ENCODE measurements around the gene SPOCK3.
"Not testable (repeated sequence)": the region's sequence is repeated elsewhere in the genome, so short reads cannot be mapped to it uniquely, and the experiment has no call there.

DNA sequence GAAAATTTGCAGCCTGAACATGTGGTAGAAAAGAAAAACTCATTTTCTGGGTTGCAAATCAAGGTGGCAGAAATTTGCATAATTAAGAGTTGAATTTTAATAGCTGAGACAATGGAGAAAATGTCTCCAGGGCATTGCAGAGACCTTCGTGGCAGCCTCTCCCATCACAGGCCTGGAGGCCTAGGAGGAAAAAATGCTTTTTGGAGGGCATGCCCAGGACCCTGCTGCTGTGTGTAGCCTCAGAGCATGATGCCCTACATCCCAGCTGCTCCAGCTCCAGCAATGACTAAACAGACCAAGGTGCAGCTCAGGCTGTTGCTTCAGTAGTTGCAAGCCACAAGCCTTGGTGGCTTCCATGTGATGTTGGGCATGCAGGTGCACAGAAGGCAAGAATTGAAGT lies 266.1 kb downstream of the SPOCK3 start:
- TF ChIP-seq, protein P1, sequence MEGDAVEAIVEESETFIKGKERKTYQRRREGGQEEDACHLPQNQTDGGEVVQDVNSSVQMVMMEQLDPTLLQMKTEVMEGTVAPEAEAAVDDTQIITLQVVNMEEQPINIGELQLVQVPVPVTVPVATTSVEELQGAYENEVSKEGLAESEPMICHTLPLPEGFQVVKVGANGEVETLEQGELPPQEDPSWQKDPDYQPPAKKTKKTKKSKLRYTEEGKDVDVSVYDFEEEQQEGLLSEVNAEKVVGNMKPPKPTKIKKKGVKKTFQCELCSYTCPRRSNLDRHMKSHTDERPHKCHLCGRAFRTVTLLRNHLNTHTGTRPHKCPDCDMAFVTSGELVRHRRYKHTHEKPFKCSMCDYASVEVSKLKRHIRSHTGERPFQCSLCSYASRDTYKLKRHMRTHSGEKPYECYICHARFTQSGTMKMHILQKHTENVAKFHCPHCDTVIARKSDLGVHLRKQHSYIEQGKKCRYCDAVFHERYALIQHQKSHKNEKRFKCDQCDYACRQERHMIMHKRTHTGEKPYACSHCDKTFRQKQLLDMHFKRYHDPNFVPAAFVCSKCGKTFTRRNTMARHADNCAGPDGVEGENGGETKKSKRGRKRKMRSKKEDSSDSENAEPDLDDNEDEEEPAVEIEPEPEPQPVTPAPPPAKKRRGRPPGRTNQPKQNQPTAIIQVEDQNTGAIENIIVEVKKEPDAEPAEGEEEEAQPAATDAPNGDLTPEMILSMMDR (IDR thresholded peaks at IDR 0.05): not testable (repeated sequence)
- TF ChIP-seq POLR2A (IDR thresholded peaks at IDR 0.05): not testable (repeated sequence)
